GM19035 (cell line): ENCODE measurements around the gene FAM3A.
A peak's percentile ranks its signal among the peaks of the same experiment; 100 is the strongest.
"Not testable (repeated sequence)": the region's sequence is repeated elsewhere in the genome, so short reads cannot be mapped to it uniquely, and the experiment has no call there.

Experiments used
- ATAC-seq: cut with Tn5 transposase; IDR thresholded peaks from one replicate; pipeline ENCODE4 v1.9.1; 2021; ENCODE audit not compliant: unreplicated experiment

FAM3A gene

DNA sequence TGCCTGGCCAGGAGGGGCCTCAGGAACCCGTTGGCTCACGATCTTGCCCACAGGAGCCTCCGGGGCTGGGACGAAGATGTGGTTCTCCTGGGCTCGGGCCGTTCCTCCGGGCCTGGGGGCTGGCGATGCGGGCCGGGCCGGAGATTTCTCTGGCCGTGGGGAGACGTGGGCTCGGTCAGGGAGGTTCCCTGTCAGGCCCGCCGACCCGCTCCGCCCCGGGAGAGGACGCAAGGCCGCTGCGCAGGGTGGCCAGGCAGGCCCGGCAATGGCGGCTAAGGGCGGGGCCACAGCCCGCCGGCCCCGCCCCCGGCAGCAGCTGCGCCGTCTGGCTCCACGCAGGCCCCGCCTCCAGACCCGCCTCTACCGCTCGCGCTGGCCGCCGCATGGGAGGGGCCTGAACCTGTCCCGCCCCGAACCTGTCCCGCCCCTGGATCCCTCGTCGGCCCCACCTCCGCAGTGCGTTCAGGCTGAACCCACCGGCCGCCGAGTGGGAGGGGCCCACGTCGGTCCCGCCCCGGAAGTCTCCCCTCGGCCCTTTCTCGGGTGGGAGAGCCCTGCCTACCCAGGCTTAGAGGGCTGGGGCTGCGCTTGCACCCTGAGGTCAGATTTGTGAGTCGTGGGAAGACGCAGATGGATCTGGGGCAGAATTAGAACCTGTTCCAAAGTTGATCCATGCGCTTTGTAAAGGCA is at the start of gene FAM3A:
Gene FAM3A (minus strand): TSS at position 267 of the 690 bp plus-strand sequence. CDS start 460 bp downstream, outside the sequence.
- ATAC-seq = peak; percentile 85

- ATAC-seq = not testable (repeated sequence)
Measured at GRCh38 chrX:154562295-154562694, 46.3 kb upstream of the FAM3A start.

DNA sequence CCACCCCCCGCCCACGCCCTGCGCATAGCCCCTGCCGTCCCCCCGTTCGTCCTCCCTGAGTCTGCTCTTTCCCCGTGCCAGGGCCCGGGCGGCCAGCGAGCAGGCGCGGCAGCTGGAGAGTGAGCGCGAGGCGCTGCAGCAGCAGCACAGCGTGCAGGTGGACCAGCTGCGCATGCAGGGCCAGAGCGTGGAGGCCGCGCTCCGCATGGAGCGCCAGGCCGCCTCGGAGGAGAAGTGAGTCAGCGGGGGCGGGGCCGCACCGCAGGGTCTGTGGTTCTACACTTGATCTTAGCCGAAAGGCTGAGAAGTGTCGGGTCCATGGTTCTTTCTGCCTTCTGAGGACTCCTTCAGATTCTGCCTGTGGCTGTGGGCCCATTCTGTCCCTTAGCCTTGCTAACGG is 44.3 kb upstream of the FAM3A start:
- ATAC-seq = not testable (repeated sequence)

DNA sequence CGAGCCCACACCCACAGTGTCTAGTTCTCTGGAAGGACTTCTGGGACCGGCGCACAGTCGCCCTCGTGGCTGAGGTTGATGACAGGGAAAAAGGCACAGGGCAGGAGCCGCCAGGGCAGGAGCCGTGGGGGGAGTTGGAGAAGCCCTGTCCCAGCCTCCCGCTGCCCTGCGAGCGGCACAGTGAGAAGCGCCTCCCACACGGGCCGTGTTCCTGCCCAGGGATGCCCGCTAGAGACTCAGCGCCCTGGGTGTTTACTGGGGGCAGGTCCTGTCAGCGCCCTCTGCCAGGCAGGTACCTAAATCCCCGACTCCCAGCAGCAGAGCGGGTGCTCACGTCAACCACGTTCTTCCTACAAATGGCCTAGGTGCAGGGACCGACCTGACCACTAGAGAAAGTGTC is 42.9 kb upstream of the FAM3A start:
- not testable (repeated sequence) for ATAC-seq

- ATAC-seq = not testable (repeated sequence)
Measured at GRCh38 chrX:154558060-154558690, 42.1 kb upstream of the FAM3A start.

- ATAC-seq = not testable (repeated sequence)
Measured at GRCh38 chrX:154552112-154552806, 36.2 kb upstream of the FAM3A start.

DNA sequence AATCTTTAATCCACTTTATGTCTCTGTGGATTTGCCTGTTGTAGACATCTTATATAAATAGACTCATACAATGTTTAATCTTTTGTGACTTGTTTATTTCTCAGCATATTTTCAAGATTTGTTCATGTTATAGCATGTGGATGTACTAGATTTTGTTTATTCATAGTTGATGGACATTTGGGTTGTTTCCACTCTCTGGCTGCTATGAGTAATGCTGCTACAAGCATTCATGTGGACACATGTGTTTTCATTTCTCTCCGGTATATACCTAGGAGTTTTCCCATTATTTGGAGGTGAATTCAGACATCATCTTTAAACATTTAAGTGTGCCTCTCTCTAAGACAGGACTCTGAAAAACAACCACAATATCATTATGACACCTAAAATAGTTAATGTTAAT is 33.7 kb upstream of the FAM3A start:
- no peak for ATAC-seq

DNA sequence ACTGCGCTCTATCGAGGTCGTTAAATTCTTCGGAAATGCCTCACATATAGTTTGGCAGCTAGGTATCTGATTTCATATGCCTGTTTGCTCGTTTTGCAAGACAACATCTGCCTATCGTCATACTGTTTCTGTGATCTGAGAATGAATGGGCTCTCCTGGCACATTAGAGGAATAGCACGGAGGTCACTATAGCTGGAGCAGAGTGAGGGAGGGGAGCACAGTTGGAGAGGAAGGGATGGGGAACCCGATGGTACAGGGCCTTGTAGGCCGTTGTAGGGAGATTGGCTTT is 31.9 kb upstream of the FAM3A start:
- no peak for ATAC-seq

DNA sequence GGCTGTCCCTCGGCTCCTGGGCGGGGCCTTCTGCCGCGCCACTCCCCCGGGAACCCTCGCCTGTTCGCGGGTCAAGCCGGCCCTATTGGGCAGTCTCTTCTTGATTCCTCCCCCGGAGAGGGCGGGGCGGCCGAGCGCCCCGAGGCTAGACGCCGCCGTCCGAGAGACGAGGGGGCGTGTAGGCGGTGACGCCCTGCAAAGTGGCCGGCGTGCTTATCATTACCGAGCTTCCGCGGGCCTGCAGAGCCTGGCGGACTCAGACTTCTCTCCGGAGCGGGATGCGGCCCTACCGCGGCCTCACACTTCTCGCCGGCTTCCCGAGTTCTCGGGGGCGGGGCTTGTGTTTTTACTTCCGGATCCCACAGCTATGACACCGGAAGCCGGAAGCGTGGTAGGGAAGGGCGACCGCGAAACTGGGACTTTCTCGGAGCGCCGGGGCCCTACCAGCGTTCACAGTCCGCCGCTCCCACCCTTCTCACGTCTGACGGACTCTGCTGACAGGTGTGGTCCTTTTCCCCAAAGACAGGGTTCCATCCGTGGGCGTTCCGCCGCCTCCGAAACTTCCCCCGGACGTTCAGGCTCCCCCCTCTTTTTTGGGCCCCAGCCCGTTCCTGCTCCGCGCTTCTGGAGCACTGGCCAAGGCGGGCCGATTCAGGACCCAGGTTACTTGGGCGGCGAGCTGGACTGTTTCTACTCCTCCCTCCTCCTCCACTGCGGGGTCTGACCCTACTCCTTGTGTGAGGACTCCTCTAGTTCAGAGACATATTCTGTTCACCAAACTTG is 31.4 kb upstream of the FAM3A start, which contains the start of gene IKBKG:
Gene IKBKG (plus strand): TSS at position 376 of the 783 bp plus-strand sequence. CDS start 4,383 bp downstream, outside the sequence.
- peak; percentile 78 for ATAC-seq

DNA sequence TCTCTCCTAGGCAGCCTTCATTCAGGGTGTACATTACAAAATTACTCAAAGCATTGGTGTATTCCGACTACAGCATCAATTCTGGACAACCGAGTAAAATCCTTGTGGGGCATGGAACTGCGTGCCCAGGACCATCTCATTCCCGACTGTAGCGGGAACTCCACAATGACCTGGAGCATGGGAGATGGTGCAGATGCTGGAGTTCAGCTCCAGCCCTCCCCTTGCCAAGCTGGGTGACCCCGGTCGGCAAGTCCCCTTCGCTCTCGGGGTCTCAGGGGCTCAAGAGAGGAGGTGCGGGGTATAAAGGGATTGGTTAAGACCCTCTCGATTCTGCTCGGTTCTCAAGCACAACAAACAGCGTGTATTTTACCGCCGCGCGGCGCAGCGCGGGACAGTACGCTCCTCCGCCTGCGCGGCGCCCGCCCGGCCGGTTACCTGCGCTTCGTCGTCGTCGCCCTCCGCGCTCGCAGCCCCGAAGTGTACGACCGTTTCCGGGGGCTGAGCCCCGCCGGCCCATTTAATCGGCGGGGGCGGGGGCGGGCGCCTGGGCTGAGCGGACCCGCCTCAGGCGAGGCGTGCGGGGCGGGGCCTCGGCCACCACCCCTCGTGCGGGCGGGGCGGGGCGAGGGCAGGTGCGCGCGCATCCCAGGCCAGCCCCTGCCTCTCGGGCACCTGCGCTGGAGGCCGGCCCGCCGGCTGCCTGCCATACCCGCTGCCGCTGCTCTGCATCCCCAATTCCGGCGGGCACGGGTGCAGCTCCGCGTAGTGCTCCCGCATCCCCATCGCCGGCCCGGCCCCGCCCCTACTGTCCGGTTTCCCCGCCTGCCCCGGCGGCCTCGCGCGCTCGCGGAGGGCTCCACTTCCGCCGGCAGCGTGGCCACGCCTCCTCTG is 30.6 kb upstream of the FAM3A start, which contains the start of gene G6PD:
Gene G6PD (minus strand): TSS at position 493 of the 891 bp plus-strand sequence. CDS start 691 bp downstream, outside the sequence.
- peak; percentile 50 for ATAC-seq

GRCh38 chrX:154545673-154546274 is 29.7 kb upstream of the FAM3A start:
- no peak for ATAC-seq

- no peak for ATAC-seq
Measured at GRCh38 chrX:154542723-154543424, 26.8 kb upstream of the FAM3A start.

GRCh38 chrX:154541896-154542722 is 26.1 kb upstream of the FAM3A start:
- no peak for ATAC-seq

DNA sequence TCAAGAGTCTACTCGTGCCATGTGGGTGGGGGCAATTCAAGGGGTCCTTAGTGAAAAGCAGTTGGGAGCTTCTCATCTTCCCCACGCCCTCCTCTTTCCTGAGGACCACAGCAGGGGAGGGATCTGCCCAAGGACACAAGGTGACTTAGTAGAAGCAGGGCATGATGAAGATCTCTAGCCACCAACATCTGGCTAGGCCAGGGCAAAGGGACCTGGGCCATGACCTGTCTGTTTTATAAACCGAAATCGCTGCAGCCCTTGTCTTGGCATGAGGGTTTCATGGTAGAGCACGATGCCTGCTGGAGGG is 25.5 kb upstream of the FAM3A start:
- ATAC-seq = no peak

DNA sequence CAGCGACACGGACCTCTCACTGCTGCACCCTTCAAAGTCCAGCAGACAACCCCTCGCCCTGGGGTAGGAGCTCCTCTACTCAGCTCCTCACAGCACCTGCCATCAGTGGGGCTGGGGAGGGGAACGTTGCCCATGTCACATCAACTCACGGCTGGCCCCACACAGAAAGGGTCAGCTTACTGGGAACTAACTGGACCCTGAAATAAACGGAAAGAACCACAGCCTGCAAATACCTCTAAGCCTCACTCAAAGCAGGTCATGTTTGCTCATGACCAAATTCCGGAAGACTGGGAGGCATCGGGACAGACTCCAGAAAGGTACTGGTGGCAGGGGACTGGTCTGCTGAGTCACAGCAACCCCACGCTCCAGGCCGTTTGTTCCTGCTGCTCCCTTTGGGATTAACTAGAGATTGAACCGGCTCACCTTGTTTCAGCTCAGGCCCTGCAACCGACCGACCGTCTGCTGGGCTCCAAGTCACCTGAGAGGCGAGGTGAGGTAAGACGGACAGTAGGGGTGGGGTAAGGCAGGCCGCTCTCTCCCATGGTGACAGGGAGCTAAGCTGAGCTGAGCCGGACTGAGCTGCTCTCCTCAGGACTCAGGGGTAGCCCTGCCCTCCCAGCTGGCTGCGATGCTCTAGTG is 25.0 kb upstream of the FAM3A start:
- no peak for ATAC-seq

GRCh38 chrX:154540365-154540764 is 24.3 kb upstream of the FAM3A start:
- not testable (repeated sequence) for ATAC-seq

DNA sequence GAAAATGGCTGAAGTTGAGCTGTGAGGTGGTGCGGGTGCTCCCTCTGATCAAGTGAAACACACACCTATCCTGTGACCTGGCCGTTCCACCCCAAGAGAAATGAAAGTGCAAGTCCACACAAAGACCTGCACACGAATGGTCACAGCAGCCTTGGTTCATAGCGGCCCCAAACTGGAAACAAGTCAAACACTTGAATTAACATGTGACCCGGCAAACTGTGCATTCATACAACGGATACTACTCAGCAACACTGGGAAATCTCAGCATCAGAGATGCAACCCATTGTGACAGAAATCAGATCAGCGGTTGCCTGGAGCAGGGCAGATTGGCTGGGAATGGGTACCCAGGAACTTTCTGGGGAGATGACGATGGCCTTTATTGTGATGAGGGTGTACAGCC is 23.0 kb upstream of the FAM3A start:
- ATAC-seq = no peak

GRCh38 chrX:154535892-154536291 is 19.9 kb upstream of the FAM3A start:
- ATAC-seq = no peak
